Breast epithelium (tissue), 3 donors: Measurements from ENCODE around the gene TRIO.

Experiments
- POLR2A ChIP-seq: fragments of 450-650 bp; IDR thresholded peaks from one replicate; pipeline ENCODE4 v1.6.1; 2016; ENCODE audit warnings: antibody characterized with exemption, mild to moderate bottlenecking, moderate library complexity
- POLR2AphosphoS5 ChIP-seq, 3 donors: sonication (generic); formaldehyde crosslinking; IDR thresholded peaks; one replicate each; pipeline ENCODE4 v1.6.1; 2017; ENCODE audit warnings: antibody characterized with exemption in 3 of 3
- TF ChIP-seq, protein P1 (sequence below), 3 donors: fragments of 450-650 bp; IDR thresholded peaks; one replicate each; pipeline ENCODE4 v1.5.1; 2016 to 2017; ENCODE audit warnings: antibody characterized with exemption in 3 of 3, mild to moderate bottlenecking in 3 of 3, moderate library complexity in 3 of 3

DNA sequence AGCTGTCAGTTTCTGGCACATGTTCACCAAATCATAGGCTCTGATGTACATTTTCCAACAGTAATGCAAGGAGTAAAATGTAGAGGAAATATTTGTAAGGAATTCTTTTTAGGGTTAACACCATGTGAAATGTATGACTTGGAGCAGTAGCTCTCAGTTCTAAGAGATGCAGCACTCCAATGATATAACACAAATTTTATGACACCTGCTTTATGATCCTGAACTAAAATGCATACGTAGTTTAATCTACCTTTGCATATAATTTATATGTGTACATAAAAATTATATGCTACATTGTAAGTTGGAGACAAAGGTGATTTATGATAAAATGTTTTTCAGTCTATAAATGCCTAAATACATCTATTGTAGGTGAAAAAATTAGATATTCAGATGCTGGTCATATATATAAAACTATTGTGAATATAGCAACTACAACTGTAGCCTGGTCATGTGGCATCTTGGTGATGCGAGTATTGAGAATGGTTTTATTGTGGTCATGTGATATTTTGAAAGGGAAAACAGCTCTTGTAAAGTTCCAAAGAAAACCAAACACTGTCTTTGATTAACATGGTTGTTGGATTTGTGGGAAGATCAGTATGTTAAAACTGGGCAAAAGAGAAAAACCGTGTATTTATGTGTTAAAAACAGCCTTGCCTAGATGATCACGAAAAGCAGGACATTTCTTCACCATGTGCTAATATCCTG, 171.0 kb downstream of the TRIO start:
- no peak for TF ChIP-seq POLR2A
- TF ChIP-seq, protein P1, sequence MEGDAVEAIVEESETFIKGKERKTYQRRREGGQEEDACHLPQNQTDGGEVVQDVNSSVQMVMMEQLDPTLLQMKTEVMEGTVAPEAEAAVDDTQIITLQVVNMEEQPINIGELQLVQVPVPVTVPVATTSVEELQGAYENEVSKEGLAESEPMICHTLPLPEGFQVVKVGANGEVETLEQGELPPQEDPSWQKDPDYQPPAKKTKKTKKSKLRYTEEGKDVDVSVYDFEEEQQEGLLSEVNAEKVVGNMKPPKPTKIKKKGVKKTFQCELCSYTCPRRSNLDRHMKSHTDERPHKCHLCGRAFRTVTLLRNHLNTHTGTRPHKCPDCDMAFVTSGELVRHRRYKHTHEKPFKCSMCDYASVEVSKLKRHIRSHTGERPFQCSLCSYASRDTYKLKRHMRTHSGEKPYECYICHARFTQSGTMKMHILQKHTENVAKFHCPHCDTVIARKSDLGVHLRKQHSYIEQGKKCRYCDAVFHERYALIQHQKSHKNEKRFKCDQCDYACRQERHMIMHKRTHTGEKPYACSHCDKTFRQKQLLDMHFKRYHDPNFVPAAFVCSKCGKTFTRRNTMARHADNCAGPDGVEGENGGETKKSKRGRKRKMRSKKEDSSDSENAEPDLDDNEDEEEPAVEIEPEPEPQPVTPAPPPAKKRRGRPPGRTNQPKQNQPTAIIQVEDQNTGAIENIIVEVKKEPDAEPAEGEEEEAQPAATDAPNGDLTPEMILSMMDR (IDR thresholded peaks at IDR 0.05), result no peak
- TF ChIP-seq POLR2AphosphoS5 (IDR thresholded peaks at IDR 0.05), result no peak
